GM12873 (cell line): Measurements from ENCODE around the gene OXT.

ENCODE experiments used
- CTCF ChIP-seq: IDR thresholded peaks from 2 replicates; pipeline ENCODE4 v1.5.1; 2012; ENCODE audit warnings: low read depth, mild to moderate bottlenecking, moderate library complexity, low read length, control low read depth; ENCODE audit not compliant: insufficient read depth; ENCODE audit errors: missing control alignments

The OXT gene

GRCh38 chr20:3039426-3039825 is 32.0 kb upstream of the OXT start:
- no peak for TF ChIP-seq CTCF

GRCh38 chr20:3040086-3040485 is 31.3 kb upstream of the OXT start:
- TF ChIP-seq CTCF: no peak

- no peak for TF ChIP-seq CTCF
Observed at GRCh38 chr20:3041854-3042409, 29.5 kb upstream of the OXT start.

- no peak for TF ChIP-seq CTCF
Observed at GRCh38 chr20:3042625-3043024, 28.8 kb upstream of the OXT start.

GRCh38 chr20:3043322-3043721 is 28.1 kb upstream of the OXT start, which contains the start of gene GNRH2:
TSS of gene GNRH2 (plus strand) at chr20:3043622. CDS start at chr20:3044415, 793 bp downstream.
- TF ChIP-seq CTCF: no peak

GRCh38 chr20:3044336-3044965 is 27.0 kb upstream of the OXT start:
- TF ChIP-seq CTCF: no peak

GRCh38 chr20:3045042-3045815 is 26.2 kb upstream of the OXT start:
- no peak for TF ChIP-seq CTCF
